T-helper 1 cell treated with Interleukin-12 subunit alpha and Interleukin-12 subunit beta and Interleukin-4 antibody, amounts not matched to agents 30 μg/mL and 1 μg/mL, for 36 hours (primary cell): Measurements from ENCODE around the gene TSPOAP1.

Source experiments
- H3K27ac Mint-ChIP-seq: one replicate; pipeline ENCODE4 v1.8.0; 2021; ENCODE audit warnings: mild to moderate bottlenecking, mixed read lengths
- H3K27me3 Mint-ChIP-seq: one replicate; pipeline ENCODE4 v1.8.0; 2021; ENCODE audit warnings: low read depth, mixed read lengths
- H3K36me3 Mint-ChIP-seq: one replicate; pipeline ENCODE4 v1.8.0; 2021; ENCODE audit warnings: low read depth, mixed read lengths
- H3K4me1 Mint-ChIP-seq: one replicate; pipeline ENCODE4 v1.8.0; 2021; ENCODE audit warnings: low read depth, mixed read lengths
- H3K4me3 Mint-ChIP-seq: one replicate; pipeline ENCODE4 v1.8.0; 2021; ENCODE audit warnings: mild to moderate bottlenecking, moderate library complexity, mixed read lengths
- H3K9me3 Mint-ChIP-seq: one replicate; pipeline ENCODE4 v1.8.0; 2021; ENCODE audit warnings: mixed read lengths

TSPOAP1 gene

DNA sequence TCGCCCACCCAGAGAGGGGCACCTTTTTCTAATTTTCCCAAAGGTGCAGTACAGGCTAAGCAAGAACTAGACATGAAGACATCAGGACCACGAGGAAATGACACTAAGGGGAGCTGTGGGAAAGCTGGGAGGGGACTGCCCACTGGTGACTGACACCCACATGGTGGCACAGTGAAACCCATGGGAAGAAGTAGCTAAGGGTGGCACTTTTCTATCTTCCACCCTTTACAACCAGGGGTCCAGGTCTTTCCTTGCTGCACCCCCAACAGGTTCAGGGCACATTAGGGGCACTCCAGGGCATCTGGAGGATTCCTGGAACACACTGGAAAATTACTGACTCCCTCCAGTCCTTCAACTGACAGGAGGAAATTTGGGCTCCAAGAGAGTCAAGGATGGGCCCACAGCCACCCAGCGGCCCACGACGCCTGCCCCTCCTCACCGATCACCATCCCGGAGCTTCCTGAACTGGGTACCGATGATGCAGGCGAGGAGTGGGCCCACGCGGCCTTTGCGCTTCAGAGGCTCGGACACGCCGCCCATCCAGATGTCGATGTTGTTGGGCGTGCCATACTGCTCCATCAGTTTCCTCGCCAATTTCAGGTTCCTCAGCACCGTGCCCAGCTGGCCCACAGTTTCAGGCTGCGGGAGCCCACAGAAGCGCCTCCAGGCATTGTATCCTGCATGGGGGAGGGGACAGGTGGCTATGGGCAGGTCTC is 57.2 kb downstream of the TSPOAP1 start:
- Mint-ChIP-seq H3K4me3 (no peak overlapping the region), H3K36me3 (no peaks in the 10 kb centered on the region), H3K4me1 (no peaks in the 10 kb centered on the region), H3K27ac (no peak overlapping the region), H3K27me3 (peaks cover 7% of the 10 kb centered on the region), H3K9me3 (no peaks in the 10 kb centered on the region)

DNA sequence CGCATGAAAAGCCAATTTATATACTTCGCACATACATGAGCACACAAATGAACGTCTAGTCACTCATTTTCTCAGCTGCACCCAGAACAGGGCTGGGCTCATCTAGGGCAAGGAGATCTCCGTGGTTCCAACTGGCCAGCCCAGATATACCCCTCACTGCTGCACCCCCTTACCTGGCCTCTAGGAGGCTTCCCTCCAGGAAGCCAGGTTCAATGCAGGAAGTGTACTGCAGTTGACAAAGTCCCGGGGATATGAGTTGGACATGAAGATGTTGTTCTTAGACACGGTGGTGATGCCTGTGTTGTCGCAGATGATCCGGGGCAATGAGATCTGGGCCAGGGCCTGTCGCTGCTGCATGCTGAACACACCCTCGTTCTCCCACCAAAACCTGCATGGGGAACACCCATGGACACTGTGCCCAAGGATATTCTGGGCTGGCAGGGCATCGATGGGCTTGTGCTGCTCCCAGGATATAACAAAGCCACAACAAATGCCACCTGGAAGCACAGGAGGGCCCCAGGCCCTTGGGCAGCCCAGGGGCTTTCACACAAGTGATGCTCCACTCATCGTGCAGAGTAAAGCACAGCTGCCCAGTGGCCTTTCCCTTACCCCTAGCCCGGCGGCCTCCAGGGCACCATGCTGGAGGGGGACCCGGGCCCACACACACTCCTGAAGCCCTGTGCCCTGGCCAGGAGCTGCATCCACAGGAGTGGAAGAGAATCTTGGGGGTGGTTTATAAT is 57.9 kb downstream of the TSPOAP1 start:
- H3K9me3 Mint-ChIP-seq = no peaks in the 10 kb centered on the region
- no peaks in the 10 kb centered on the region for H3K36me3 Mint-ChIP-seq
- no peaks in the 10 kb centered on the region for H3K4me1 Mint-ChIP-seq
- H3K27ac Mint-ChIP-seq = no peak overlapping the region
- no peak overlapping the region for H3K4me3 Mint-ChIP-seq
- H3K27me3 Mint-ChIP-seq = peaks cover 14% of the 10 kb centered on the region

DNA sequence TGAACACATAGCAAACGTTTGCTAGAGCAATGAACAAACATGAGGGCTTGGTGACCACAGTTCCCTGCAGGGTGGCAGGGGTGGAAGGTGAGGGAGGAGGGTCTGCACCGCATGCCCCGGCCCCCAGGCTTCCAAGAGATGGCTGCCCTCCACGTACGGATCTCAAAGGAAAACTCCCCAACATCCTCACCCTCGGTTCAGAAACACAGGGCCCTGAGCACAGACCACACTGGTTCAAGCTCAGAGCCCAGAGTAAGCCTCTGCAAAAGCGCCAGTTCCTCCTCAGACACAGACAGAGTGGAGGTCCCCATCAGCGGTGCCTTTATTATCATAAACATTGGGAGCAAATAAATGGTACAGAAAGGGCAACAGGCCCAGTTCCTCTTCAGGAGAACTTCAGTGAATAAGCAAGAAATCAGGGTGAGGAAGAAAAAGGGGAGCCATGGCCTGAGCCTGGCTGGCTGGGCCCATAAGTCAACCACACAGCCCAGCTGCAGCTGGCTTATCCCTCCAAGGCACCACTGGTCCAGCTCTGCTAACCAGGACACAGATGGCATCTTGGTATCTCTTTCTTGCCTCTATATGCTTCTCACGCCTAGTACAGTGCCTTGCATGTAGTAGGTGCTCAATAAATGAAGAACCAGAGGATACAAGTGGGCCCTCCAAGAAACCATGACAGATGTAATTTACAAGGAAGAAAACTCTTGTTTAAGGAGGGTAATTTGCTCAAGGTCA is 58.9 kb downstream of the TSPOAP1 start:
- H3K9me3 Mint-ChIP-seq = no peaks in the 10 kb centered on the region
- H3K27ac Mint-ChIP-seq = no peak overlapping the region
- H3K36me3 Mint-ChIP-seq = no peaks in the 10 kb centered on the region
- H3K4me3 Mint-ChIP-seq = no peak overlapping the region
- H3K4me1 Mint-ChIP-seq = no peaks in the 10 kb centered on the region
- H3K27me3 Mint-ChIP-seq = peaks cover 16% of the 10 kb centered on the region

GRCh38 chr17:58268774-58269556 is 59.6 kb downstream of the TSPOAP1 start:
- H3K4me3 Mint-ChIP-seq = no peak overlapping the region
- H3K9me3 Mint-ChIP-seq = no peaks in the 10 kb centered on the region
- H3K36me3 Mint-ChIP-seq = no peaks in the 10 kb centered on the region
- H3K27ac Mint-ChIP-seq = no peak overlapping the region
- H3K27me3 Mint-ChIP-seq = peaks cover 20% of the 10 kb centered on the region
- no peaks in the 10 kb centered on the region for H3K4me1 Mint-ChIP-seq

DNA sequence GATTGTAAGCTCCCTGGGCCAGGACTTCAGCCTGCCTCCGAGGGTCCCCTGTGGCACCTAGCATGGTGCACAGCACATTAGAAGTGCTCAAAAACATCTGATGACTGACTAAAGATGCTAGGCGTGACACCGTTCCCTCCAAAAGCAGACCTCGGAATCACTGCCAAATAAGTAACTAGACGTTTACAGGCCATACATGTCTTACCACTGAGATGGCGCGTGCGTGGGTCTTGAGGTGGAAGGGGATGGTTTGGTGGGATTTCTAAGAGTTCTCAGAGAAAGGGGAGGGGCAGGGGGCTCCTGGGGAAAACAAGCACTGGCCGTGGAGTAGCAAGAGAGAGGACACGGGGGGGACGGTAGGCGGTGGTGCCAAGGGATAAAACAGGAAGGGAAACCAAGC is 60.3 kb downstream of the TSPOAP1 start:
- Mint-ChIP-seq H3K4me1 (no peaks in the 10 kb centered on the region), H3K9me3 (no peaks in the 10 kb centered on the region), H3K4me3 (no peak overlapping the region), H3K27ac (no peak overlapping the region), H3K36me3 (no peaks in the 10 kb centered on the region), H3K27me3 (peaks cover 24% of the 10 kb centered on the region)

- Mint-ChIP-seq H3K9me3 (no peaks in the 10 kb centered on the region), H3K27ac (no peak overlapping the region), H3K4me1 (no peaks in the 10 kb centered on the region), H3K27me3 (peaks cover 30% of the 10 kb centered on the region), H3K36me3 (no peaks in the 10 kb centered on the region), H3K4me3 (no peak overlapping the region)
These were observed 61.0 kb downstream of the TSPOAP1 start for GRCh38 chr17:58267347-58268324.

- peaks cover 45% of the 10 kb centered on the region for H3K27me3 Mint-ChIP-seq
- H3K36me3 Mint-ChIP-seq = no peaks in the 10 kb centered on the region
- H3K27ac Mint-ChIP-seq = no peak overlapping the region
- H3K4me3 Mint-ChIP-seq = no peak overlapping the region
- H3K9me3 Mint-ChIP-seq = no peaks in the 10 kb centered on the region
- H3K4me1 Mint-ChIP-seq = no peaks in the 10 kb centered on the region
These were observed 62.4 kb downstream of the TSPOAP1 start for GRCh38 chr17:58265902-58266875.

- H3K4me1 Mint-ChIP-seq = no peaks in the 10 kb centered on the region
- H3K36me3 Mint-ChIP-seq = no peaks in the 10 kb centered on the region
- H3K9me3 Mint-ChIP-seq = no peaks in the 10 kb centered on the region
- peaks cover 54% of the 10 kb centered on the region for H3K27me3 Mint-ChIP-seq
- no peak overlapping the region for H3K27ac Mint-ChIP-seq
- no peak overlapping the region for H3K4me3 Mint-ChIP-seq
These were observed 63.3 kb downstream of the TSPOAP1 start for GRCh38 chr17:58265271-58265670.

GRCh38 chr17:58264407-58265103 is 64.0 kb downstream of the TSPOAP1 start:
- Mint-ChIP-seq H3K36me3 (no peaks in the 10 kb centered on the region), H3K27me3 (peaks cover 57% of the 10 kb centered on the region), H3K27ac (no peak overlapping the region)

GRCh38 chr17:58263773-58264172 is 64.8 kb downstream of the TSPOAP1 start:
- Mint-ChIP-seq H3K36me3 (no peaks in the 10 kb centered on the region), H3K4me3 (no peak overlapping the region), H3K27me3 (peaks cover 64% of the 10 kb centered on the region), H3K27ac (no peak overlapping the region), H3K9me3 (no peaks in the 10 kb centered on the region), H3K4me1 (no peaks in the 10 kb centered on the region)

More at GRCh38 chr17:58264407-58265103, 64.0 kb downstream of the TSPOAP1 start:
- Mint-ChIP-seq H3K9me3 (no peaks in the 10 kb centered on the region), H3K4me3 (no peak overlapping the region), H3K4me1 (no peaks in the 10 kb centered on the region)

DNA sequence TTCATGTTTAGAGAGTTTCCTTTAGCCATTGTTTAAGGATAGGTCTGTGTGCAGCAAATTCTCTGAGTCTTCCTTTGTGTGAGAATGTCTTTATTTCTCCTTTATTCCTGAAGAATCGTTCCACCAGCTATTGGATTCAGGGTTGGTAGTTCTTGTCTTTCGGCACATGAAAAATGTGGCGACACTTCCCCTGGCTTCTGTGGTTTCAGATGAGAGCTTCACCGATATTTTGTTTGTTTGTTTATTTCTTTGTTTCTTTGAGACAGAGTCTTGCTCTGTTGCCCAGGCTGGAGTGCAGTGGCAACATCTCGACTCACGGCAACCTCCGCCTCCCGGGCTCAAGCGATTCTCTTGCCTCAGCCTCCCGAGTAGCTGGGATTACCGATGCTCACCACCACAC is 66.4 kb downstream of the TSPOAP1 start:
- Mint-ChIP-seq H3K4me1 (no peaks in the 10 kb centered on the region), H3K27ac (no peak overlapping the region), H3K9me3 (no peaks in the 10 kb centered on the region), H3K4me3 (no peak overlapping the region), H3K27me3 (peaks cover 79% of the 10 kb centered on the region), H3K36me3 (no peaks in the 10 kb centered on the region)

GRCh38 chr17:58254803-58255202 is 73.8 kb downstream of the TSPOAP1 start:
- no peak overlapping the region for H3K27ac Mint-ChIP-seq
- no peaks in the 10 kb centered on the region for H3K9me3 Mint-ChIP-seq
- H3K4me3 Mint-ChIP-seq = no peak overlapping the region
- H3K4me1 Mint-ChIP-seq = peaks cover 3% of the 10 kb centered on the region
- peaks cover 64% of the 10 kb centered on the region for H3K27me3 Mint-ChIP-seq
- no peaks in the 10 kb centered on the region for H3K36me3 Mint-ChIP-seq
